ENCODE results near the gene OR6S1. TPM values are rescaled to one million over a fixed set of nuclear protein-coding genes. Genes with fewer than 3 reads are reported as not detected.
"Not testable (repeated sequence)": the region's sequence is repeated elsewhere in the genome, so short reads cannot be mapped to it uniquely, and the experiment has no call there.

The OR6S1 gene
- total RNA-seq, 1 donor from 2014 or later, result not detected

GRCh38 chr14:20606190-20606901, 35.1 kb downstream of the OR6S1 start:
- intact Hi-C loops (cut with micrococcal nuclease), result no loop called here
- Mint-ChIP-seq H3K9me3 (no peaks in the 10 kb centered on the region), H3K27ac (no peak overlapping the region), H3K27me3 (no peaks in the 10 kb centered on the region), H3K4me1 (peaks cover 4% of the 10 kb centered on the region), H3K4me3 (no peak overlapping the region), H3K36me3 (ENCODE audit: low read depth) (no peaks in the 10 kb centered on the region)
- DNase-seq, result no peak

- H3K36me3 Mint-ChIP-seq (ENCODE audit: low read depth), result no peaks in the 10 kb centered on the region
- no peak overlapping the region for H3K4me3 Mint-ChIP-seq
- H3K4me1 Mint-ChIP-seq, result peaks cover 4% of the 10 kb centered on the region
- no peaks in the 10 kb centered on the region for H3K27me3 Mint-ChIP-seq
- intact Hi-C loops (cut with micrococcal nuclease), result no loop called here
- H3K9me3 Mint-ChIP-seq, result no peaks in the 10 kb centered on the region
- DNase-seq, result no peak
- H3K27ac Mint-ChIP-seq, result no peak overlapping the region
Observed at GRCh38 chr14:20603813-20604690, 37.4 kb downstream of the OR6S1 start.

DNA sequence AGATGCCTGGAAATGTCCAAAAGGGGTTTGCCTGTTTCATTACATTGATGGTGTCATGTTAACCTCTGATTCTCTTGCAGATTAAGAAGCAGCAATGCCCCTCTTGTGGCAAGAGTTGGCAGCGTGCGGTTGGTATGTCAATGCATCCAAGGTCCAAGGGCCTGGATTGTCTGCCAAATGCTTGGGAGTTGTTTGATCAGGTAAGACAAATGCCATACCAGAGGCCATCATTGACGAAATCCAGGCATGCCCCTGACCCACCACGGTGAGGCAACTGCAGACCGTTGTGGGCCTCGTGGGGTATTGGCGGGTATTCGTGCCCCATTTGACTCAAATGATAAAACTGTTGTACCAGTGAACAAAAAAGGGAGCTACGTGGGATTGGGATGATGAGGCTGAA, 38.9 kb downstream of the OR6S1 start:
- no peaks in the 10 kb centered on the region for H3K36me3 Mint-ChIP-seq (ENCODE audit: low read depth)
- no peaks in the 10 kb centered on the region for H3K9me3 Mint-ChIP-seq
- H3K27ac Mint-ChIP-seq, result no peak overlapping the region
- DNase-seq, result no peak
- no peaks in the 10 kb centered on the region for H3K27me3 Mint-ChIP-seq
- peaks cover 2% of the 10 kb centered on the region for H3K4me1 Mint-ChIP-seq
- intact Hi-C loops (cut with micrococcal nuclease), result no loop called here
- H3K4me3 Mint-ChIP-seq, result no peak overlapping the region

- Mint-ChIP-seq H3K36me3 (ENCODE audit: low read depth) (no peaks in the 10 kb centered on the region), H3K27me3 (no peaks in the 10 kb centered on the region), H3K27ac (no peak overlapping the region), H3K9me3 (no peaks in the 10 kb centered on the region), H3K4me3 (no peak overlapping the region), H3K4me1 (no peaks in the 10 kb centered on the region)
- intact Hi-C loops (cut with micrococcal nuclease), result no loop called here
- DNase-seq, result no peak
Observed at GRCh38 chr14:20601522-20601921, 40.0 kb downstream of the OR6S1 start.

- Mint-ChIP-seq H3K36me3 (ENCODE audit: low read depth) (no peaks in the 10 kb centered on the region), H3K27ac (no peak overlapping the region), H3K9me3 (no peaks in the 10 kb centered on the region), H3K4me1 (no peaks in the 10 kb centered on the region), H3K27me3 (peaks cover 3% of the 10 kb centered on the region), H3K4me3 (no peak overlapping the region)
- intact Hi-C loops (cut with micrococcal nuclease), result no loop called here
- no peak for DNase-seq
Observed at GRCh38 chr14:20597108-20597507, 44.4 kb downstream of the OR6S1 start.

DNA sequence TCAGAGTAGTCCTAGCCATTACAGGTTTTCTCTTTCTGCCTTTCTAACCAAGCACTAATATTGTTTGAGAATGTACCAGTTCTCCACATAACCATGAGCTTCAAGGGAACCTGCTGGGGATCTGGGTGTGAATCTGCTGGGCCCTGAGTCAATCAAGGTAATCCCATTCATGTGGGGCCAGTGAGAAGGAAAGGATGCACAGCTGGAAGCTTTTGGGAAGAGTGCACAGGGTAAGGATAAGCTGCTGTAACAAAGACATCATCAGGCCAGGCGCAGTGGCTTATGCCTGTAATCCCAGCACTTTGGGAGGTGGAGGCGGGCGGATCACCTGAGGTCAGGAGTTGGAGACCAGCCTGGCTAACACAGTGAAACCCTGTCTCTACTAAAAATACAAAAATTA, 45.8 kb downstream of the OR6S1 start:
- peaks cover 11% of the 10 kb centered on the region for H3K27me3 Mint-ChIP-seq
- H3K27ac Mint-ChIP-seq; H3K9me3 Mint-ChIP-seq; H3K36me3 Mint-ChIP-seq (ENCODE audit: low read depth); DNase-seq; H3K4me1 Mint-ChIP-seq; intact Hi-C loops (cut with micrococcal nuclease); H3K4me3 Mint-ChIP-seq: not testable (repeated sequence)

DNA sequence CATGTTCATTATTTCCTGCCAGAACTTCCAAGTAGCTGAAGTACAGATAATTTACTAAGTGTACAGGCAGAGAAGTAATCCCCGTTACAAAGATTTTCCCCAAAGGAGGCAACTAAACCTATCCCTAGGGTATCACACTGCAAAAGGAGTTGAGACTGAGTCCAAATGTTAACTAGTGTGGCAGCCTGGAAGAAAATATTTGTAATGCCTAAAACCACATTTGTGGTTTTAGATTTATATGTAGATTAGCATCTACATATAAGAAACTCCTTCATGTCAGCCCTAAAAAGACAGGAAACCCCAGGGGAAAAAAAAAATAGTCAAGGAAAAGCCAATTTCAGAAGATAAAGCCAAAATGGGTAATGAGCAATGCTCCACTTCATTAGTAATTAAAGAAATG, 48.9 kb downstream of the OR6S1 start:
- Mint-ChIP-seq H3K27ac (no peak overlapping the region), H3K9me3 (no peaks in the 10 kb centered on the region), H3K4me1 (peaks cover 2% of the 10 kb centered on the region), H3K36me3 (ENCODE audit: low read depth) (no peaks in the 10 kb centered on the region), H3K4me3 (no peak overlapping the region), H3K27me3 (peaks cover 11% of the 10 kb centered on the region)
- no peak for DNase-seq
- intact Hi-C loops (cut with micrococcal nuclease), result no loop called here

- no peak within 1 kb of the TSS for H3K27ac Mint-ChIP-seq
- no peaks in the 10 kb centered on the region for H3K36me3 Mint-ChIP-seq (ENCODE audit: low read depth)
- intact Hi-C loops (cut with micrococcal nuclease), result no loop called here
- no peak for DNase-seq
- H3K27me3 Mint-ChIP-seq, result peaks cover 11% of the 10 kb centered on the region
- H3K4me3 Mint-ChIP-seq, result no peak within 1 kb of the TSS
- peaks cover 4% of the 10 kb centered on the region for H3K4me1 Mint-ChIP-seq
- no peaks in the 10 kb centered on the region for H3K9me3 Mint-ChIP-seq
Observed at GRCh38 chr14:20591235-20591634, 50.3 kb downstream of the OR6S1 start, which contains the start of gene RNASE12. Gene RNASE12 (minus strand): TSS chr14:20591376. CDS start chr14:20590723, 653 bp downstream.

Other genes with a start within 250 kb of the OR6S1 start
- 34.6 and 35.8 TPM in 2 replicates for gene TEP1, start 228.2 kb downstream of the OR6S1 start, total RNA-seq
- 0.09 TPM in 1 of 2 replicates, not detected in the other for gene KLHL33, start 205.5 kb downstream of the OR6S1 start, total RNA-seq
- gene OSGEP, start 186.9 kb downstream of the OR6S1 start, total RNA-seq, result 69.8 and 76.9 TPM in 2 replicates
- gene APEX1, start 186.5 kb downstream of the OR6S1 start, total RNA-seq, result 239 and 242 TPM in 2 replicates
- gene PIP4P1, start 180.3 kb downstream of the OR6S1 start, total RNA-seq, result 29.5 and 30.7 TPM in 2 replicates
- 155 and 158 TPM in 2 replicates for gene PNP, start 172.3 kb downstream of the OR6S1 start, total RNA-seq
- gene RNASE10, start 136.2 kb downstream of the OR6S1 start, total RNA-seq, result 0.47 and 0.50 TPM in 2 replicates
- gene RNASE9, start 80.6 kb downstream of the OR6S1 start, total RNA-seq, result not detected in 2 replicates
- not detected in 2 replicates for gene RNASE11, start 53.7 kb downstream of the OR6S1 start, total RNA-seq
- gene RNASE12, start 50.3 kb downstream of the OR6S1 start, total RNA-seq, result not detected in 2 replicates
- gene RNASE4, start 42.9 kb upstream of the OR6S1 start, total RNA-seq, result 0.24 and 0.26 TPM in 2 replicates
- gene ANG, start 47.1 kb upstream of the OR6S1 start, total RNA-seq, result not detected in 2 replicates
- gene EDDM3A, start 104.2 kb upstream of the OR6S1 start, total RNA-seq, result not detected in 2 replicates
- not detected in 2 replicates for gene EDDM3B, start 126.7 kb upstream of the OR6S1 start, total RNA-seq
- 0.50 and 0.51 TPM in 2 replicates for gene RNASE6, start 139.6 kb upstream of the OR6S1 start, total RNA-seq
- gene RNASE1, start 161.2 kb upstream of the OR6S1 start, total RNA-seq, result not detected in 2 replicates
- gene RNASE3, start 249.7 kb upstream of the OR6S1 start, total RNA-seq, result not detected in 2 replicates

Data from activated CD4-positive, alpha-beta T cell treated with anti-CD3 and anti-CD28 coated beads, Interleukin-2, amount 10 ng/mL, durations not matched to agents 24 days and 14 days (primary cell).